Activated naive CD4-positive, alpha-beta T cell treated with anti-CD3 and anti-CD28 coated beads, Interleukin-2, amount 50 U/mL, for 16 hours (primary cell): ENCODE results near the gene MRPL16.
A peak's percentile ranks its signal among the peaks of the same experiment; 100 is the strongest.
"Not testable (repeated sequence)": the region's sequence is repeated elsewhere in the genome, so short reads cannot be mapped to it uniquely, and the experiment has no call there.

ENCODE experiments used
- DNase-seq: peaks from one replicate; pipeline ENCODE4 v3.0.0-alpha.2; 2020

MRPL16 gene

DNA sequence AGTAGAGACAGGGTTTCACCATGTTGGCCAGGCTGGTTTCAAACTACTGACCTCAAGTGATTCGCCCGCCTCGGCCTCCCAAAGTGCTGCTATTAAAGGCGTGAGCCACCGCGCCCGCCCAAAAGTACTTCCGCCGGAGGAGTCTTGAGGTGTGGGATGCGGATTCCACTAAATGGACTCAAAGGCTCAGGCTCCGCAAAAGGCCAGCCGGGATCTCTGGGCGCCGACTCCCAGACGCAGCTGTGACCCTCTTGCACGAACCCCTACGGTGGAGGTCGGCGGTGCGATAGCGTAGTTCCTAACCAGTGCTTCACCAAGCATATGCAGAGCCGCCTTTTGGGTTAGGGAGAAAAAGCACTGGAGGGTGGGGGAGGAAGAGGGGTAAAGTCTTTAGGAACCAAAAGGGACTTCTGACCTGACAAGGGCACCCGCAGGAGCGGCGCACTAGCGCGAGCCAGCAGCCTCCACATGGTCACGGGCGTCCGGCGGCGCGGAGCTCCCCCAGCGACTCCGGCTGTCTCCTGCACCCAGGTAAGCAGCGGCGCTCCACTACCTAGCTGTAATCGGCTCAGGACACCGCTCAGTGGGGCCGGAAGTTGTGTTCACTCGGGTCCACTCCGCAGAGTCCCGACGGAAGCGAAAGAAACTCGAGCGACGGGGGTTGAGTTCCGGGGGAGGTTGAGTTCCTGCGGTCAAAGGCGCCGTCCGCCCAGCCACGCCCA, at the start of gene MRPL16:
MRPL16 (minus strand) TSS at position 590 of the 722 bp plus-strand sequence; CDS start at position 470, 120 bp downstream.
- DNase-seq: peak; percentile 86

DNA sequence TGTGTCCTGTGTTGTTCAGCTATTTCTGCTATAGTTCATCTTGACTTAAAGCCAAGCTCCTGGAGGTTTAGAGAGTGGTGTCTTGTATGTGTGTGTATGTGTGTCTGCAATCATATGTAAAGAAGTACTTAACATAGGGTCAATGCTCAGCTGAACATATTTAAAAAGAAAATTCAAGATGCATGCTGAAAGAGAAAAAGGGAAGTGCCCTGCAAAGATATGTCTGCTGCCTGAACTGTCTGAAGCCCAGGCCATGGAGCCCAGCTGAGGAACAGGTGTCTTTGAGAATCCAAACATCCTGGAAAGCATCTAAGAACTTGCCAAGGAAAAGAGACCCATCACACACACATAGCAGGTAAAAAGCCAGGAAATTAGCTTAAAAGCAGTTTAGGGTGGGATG, 49.1 kb upstream of the MRPL16 start:
- no peak for DNase-seq

DNA sequence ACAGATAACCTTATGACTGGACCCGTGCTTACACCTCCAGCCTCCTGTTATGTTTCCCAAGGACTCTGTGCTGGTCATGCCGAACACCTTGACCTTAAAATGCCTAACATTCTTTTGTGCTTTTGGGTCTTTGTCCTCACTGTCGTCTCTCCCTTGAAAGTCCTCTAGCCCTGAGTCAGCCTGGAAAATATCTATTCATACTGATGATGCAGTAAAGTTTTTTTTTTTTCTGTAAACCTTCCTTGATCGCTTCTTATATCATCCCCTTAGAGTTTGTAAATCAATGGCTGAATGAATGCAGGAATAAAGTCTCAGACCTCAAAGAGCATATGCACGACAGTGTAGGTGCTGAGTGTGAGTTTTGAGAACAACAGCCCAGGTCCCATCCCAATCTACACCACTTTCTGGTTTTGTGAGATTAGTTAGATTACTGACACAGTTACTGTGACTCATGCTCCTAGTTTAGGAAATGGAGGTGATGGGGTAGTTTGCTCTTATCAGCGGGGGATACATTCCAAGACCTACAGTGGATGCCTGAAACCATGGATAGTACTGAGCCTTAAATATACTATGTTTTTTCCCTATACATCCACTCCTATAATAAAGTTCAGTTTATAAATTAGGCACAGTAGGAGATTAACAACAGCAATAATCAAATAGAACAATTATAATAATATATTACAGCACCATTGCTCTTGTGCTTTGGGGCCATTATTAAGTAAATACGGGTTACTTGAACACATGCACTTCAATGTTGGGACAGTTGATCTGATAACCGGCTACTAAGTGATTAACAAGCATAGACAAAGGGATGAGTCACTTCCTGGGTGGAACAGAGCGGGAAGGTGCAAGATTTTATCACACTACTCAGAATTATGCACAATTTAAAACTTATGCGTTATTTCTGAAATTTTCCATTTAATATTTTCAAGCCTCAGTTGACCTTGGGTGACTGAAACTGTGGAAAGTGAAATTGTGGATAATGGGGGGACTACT, 47.2 kb upstream of the MRPL16 start:
- no peak for DNase-seq

DNA sequence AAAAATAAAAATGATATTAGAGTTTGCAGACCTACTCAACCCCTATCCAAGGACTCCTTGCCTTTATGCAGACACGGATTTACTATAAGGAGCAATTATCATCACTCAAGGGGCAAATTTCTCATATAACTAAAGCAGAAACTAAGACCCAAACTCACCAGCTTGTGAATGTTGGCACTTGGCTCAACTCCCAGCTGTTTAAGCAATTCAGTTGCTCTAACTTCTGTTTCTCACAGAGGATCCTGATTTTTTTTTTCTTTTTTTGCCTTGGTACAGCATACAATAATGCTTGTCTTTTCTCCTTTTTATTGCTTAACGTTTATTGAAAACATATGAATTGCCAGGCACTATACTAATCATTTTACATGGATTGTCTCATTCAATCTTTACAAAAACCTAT, 44.3 kb upstream of the MRPL16 start:
- no peak for DNase-seq

DNA sequence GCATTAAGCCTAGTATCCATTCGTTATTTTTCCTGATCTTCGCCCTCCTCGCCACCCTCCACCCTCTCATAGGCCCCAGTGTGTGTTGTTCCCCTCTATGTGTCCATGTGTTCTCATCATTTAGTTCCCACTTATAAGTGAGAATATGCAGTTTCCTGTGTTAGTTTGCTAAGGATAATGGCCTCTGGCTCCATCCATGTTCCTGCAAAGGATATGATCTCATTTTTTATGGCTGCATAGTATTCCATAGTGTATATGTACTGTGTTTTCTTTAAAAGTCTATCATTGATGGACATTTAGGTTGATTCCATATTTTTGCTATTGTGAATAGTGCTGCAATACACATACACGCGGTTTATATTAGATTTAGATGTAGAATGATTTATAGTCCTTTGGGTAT, 40.8 kb upstream of the MRPL16 start:
- DNase-seq: not testable (repeated sequence)

DNA sequence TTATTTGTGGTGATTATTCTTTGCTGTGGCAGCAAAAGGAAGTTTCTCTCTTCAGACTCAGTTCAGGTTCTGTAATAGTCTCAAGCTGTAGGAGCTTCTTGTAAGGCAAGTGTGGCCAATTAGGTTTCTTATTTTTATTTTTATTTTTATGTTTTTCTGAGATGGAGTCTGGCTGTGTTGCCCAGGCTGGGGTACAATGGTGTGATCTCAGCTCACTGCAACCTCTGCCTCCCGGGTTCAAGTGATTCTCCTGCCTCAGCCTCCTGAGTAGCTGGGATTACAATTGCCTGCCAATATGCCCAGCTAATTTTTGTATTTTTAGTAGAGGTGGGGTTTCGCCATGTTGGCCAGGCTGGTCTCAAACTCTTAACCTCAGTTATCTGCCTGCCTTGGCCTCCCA, 39.0 kb upstream of the MRPL16 start:
- DNase-seq: not testable (repeated sequence)

DNA sequence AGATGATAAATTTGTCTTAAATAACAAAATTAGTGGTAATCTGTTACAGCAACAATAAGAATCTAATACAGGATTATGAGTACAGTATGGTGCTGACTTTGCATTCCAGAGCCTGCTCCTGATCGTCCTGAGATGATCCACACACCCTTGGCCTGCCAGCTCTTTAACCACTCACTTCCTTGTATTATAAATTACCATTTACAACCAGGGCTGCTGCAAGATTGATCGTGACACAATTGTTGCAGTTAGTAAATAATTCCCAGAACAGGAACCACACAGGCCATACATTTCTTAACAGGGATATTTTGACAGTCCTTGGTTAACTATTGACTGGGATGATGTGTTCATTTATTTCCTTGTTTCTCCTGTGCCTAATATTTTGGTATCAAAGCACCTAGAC, 38.6 kb upstream of the MRPL16 start:
- DNase-seq: no peak

DNA sequence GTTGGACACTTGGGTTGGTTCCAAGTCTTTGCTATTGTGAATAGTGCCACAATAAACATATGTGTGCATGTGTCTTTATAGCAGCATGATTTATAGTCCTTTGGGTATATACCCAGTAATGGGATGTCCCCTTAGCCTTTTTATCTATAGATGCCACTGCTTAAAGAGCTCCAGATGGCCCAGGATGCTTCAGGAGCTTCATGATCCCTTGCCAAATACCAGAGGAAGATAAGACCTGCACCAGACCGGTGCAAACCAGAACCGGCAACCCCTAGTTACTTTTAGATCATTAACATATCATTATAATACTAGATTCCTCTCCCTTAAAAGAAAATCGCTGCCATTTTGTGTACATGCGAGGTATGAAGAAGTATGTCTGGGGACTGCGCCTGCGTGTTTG, 37.9 kb upstream of the MRPL16 start:
- not testable (repeated sequence) for DNase-seq

DNA sequence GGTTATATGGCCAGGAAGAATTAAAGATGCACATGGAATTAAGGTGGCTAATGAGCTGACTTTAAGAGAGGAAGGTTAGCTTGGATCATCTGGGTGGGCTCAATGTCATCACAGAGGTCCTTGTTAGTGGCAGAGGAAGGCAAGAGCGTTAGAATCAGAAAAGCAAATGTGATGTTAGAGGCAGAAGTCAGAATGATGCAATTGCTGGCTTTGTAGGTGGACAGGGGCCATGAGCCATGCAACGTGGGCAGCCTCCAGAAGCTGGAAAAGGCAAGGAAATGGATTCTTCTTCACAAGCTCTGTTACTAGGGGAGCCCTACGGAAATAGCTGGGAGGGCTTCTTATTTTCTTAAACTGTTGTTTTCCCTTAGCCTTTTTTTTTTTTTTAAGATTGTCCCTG, 37.0 kb upstream of the MRPL16 start:
- DNase-seq: no peak

DNA sequence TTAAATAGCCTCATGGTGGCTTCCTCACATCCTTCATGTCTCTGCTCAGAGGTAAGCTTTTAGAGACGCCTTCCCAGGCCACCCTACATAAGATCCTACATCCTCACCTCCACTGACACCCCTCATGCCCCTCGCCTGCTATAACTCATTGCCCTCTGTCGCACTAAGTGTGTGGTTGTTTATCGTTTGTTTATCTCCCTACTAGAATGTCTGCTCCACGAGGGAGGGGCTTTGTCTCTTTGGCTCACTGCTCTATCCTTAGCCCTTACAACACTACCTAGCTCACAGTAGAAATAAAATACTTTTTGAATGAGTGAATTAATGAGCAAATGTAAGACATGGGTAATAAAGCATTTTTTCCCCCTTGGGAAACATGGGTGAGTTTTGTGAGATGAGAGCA, 36.0 kb upstream of the MRPL16 start:
- no peak for DNase-seq

DNA sequence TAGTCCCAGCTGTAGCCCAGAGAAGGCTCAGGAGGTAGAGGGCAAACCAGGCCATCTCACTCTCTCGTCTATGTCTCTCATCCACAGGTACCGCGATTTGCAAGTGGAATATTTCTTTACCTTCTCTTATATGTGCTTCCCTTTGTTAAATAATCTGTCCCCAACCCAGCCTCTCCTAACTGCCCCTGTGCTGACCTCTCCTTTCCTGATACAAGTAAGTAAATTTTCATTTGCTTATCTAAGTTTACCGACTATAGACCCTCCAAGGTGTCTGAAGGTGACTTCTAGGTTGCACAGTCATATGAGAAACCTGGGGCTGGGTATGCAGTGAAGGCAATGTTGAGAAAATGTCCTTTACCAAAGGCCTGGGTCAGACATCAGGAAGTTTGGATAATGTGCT, 34.8 kb upstream of the MRPL16 start, which contains the start of gene CBLIF:
CBLIF (minus strand) TSS at position 101 of the 400 bp plus-strand sequence; CDS start at position 55, 46 bp downstream.
- DNase-seq: no peak

DNA sequence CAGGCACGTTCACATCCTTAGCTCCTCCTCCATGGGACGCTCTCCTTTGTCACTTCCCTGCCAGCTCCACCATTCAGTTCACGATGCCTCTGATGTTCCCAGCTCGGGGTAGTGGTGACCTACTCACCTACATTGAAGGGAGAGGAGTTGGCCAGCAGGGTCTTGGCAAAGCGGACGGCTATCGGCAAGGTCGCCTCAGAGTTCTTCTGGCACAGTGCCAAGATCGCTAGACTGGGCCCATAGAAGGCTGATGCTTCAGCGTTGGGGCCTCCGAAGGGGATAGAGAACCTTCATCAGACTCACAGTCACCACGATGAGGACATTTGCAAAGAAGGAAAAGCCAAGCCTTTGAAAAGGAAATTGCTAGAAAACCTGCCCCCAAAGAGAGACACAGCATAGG, 31.7 kb upstream of the MRPL16 start:
- DNase-seq: no peak

DNA sequence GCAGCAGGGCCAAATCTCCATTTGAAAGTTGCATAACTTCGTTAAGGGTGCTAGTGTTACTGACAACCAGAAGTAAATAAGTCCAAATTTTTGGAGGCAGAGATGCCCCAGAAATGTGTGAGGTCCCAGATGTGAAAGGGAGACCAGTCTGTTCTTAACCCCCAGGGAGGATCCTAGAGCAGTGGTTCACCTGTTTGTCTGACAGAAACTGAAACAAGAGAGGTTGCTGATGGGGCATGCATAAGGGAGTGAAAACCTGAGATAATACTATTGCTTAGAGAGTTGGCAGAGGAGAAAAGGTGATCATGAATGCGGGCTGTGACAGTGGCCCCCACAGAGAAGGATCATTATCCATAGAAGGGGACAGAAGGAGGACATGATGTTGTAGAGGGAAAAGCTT, 30.9 kb upstream of the MRPL16 start:
- no peak for DNase-seq

DNA sequence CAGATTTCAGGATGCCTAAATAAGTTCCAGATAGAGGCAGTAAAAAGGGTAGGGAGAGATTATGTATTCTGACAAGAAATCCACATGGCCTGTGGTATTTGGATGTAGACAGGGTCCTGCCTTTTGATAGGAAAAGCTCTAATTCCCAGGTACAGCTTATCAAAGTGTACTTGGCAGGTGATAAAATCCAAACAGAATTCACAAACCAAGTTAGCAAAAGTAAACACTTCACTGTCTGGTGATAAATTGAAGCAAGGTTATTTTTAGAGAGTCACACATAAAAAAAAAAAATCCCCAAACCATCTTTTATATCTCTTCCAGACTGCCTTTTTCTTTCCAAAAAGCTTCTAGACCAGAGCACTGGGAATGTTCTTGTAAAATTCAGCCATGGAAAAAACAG, 29.0 kb upstream of the MRPL16 start:
- DNase-seq: no peak

DNA sequence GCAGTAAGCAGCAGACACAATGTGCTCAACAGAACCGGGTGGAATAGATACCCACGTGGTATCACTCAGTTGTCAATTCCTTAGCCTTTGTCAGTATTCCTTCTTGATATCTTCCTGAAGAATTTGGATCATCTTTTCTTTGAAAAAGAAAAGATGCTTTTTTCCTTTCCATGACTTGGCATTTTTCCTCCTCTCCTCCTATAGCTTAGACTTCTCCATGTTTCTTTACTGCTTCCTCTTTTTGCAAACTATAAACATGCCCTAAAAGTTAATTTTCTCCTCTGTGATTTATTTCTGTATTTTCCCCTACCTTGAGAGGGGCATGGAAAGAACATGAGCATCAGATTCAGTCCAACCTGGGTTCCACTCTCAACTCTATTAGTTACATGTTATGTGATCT, 23.0 kb upstream of the MRPL16 start:
- DNase-seq: no peak

DNA sequence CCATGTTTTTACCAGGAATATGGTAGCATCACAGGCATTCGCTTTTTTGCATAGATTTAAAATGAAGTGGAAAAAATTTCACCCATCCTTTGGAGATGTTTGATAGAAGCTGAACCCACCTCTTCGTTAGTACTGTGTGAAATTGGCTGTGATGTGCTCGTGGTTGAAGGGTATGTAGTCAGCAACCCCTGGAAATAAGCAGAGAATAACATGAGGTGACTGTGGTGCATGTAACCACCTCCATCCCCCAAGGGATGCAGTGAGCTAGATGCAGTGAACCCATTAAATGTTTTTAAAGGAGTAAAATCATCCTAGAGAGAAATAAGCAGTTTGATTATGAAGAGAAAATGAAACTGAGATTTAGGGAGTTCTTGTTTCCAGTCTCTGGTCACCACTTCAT, 18.8 kb upstream of the MRPL16 start:
- DNase-seq: no peak

DNA sequence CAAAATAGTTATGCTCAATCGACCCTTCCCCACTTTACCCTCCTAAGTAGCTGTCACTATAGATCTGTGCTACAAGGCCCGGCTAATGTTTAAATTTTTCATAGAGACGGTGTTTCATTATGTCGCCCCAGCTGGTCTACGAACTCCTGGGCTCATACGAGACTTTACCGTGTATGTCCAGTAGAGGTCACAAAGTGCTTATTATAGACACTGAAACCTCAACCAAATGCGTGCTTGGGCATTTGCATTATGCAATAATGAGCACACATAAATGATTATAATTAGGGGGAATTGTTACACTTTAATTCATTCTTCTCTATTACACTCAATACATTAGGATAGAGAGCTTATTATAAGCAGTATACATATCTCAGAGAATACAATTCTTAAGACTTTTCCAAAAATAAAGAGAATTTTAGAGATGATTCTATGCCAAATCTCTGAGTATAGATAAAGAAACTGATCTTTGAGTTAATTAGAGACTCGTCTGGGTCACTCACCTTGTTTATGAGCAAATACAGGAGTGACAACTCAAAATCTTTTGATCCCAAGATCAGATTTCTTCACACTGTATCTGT, 12.5 kb upstream of the MRPL16 start:
- no peak for DNase-seq

DNA sequence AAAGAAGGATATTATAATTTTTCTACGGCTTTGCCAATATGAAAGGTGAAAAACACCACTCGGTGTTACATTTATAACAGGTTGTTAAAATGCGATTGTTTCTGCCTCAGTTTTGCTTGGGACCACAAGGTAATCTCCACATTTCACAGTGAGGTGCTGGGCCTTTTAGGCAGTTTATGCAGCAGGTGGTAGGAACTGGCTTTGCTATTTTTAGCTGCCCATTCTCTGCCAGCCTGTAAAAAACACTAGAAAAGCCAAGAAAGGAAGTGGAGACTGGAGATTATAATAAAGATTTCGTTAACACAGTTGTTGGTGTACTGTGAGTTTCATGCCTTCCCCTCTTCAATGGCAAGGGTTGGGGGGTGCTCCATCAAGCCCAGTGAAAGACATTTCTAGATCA, 8.0 kb upstream of the MRPL16 start:
- no peak for DNase-seq

DNA sequence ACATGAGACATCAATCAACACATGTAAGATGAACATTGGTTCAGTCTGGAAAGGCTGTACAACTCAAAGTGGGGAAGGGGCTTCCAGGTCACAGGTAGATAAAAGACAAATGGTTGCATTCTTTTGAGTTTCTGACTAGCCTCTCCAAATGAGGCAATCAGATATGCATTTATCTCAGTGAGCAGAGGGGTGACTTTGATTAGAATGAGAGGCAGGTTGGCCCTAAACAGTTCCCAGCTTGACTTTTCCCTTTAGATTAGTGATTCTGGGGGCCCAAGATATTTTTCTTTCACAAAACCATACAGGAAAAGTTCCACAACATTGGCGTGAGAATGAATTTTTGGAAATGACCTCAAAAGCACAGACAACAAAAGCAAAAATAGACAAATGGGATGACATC, 5.9 kb upstream of the MRPL16 start:
- not testable (repeated sequence) for DNase-seq

DNA sequence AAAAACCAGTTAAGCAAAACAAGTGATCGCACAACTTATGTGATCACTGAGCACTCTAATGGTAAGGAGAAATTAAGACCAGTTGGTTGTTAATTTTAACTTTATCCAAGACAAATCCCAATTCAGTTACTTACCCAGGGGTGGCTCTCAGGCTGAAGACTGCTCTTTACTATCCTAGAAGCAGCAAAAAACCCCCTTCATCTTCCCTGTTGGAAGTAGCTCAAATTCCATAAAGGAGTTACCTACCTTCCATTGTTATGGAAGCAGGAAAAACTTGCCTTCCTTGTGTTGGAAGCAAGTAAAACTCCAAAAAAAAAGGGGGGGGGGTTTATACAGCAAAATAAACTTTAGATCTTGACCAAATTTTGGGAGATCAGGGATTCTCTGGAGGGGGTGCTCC, 5.2 kb upstream of the MRPL16 start:
- no peak for DNase-seq

DNA sequence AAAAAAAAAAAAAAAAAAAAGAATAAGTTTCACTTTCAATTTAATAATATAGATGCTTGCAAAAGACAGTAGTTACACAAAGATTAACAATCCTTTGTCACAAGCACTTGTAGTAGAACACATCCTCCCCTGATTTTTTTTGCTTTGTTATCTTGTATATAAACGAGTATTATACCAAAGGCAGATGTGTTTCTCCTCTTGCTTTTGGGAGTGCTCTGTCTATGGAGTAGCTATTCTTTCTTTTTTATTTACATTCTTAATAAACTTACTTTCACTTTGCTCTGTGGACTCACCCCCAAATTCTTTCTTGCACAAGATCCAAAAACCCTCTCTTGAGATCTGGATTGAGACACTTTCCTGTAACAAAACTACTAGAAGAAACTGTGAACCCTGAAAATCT, 3.4 kb upstream of the MRPL16 start:
- no peak for DNase-seq

DNA sequence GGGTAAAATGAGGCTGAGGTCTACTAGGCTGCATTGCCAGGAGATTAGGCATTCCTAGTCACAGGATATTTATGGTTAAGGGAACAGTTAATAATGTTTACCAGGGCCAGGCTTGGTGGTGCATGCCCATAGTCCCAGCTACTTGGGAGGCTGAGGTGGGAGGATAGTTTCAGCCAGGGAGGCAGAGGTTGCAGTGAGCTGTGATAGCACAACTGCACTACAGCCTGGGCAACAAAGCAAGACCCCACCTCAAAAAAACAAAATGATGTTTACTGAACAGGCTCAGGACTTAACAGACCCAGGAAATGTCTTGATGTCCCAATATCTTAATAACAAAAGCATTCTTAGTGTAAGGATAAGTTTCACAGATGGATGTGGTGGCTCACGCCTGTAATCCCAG, 2.8 kb upstream of the MRPL16 start:
- no peak for DNase-seq

DNA sequence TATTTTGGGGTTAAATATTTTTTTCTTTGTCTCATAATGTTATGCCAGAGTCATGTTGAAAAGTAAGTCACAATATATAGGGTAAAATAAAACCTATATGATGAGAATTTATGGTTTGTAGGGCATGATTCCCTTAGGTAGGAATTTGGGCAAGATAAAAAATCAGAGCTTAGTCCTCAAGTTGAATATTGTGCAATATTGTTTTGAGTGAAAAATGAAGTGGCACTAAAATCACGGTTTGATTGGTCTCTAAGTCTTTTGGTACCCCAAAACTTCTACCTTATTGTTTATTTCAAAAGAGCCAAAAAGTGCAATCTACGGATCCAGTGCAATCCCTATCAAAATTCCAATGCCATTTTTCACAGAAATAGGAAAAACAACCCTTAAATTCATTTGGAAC, 1.6 kb upstream of the MRPL16 start:
- DNase-seq: no peak

DNA sequence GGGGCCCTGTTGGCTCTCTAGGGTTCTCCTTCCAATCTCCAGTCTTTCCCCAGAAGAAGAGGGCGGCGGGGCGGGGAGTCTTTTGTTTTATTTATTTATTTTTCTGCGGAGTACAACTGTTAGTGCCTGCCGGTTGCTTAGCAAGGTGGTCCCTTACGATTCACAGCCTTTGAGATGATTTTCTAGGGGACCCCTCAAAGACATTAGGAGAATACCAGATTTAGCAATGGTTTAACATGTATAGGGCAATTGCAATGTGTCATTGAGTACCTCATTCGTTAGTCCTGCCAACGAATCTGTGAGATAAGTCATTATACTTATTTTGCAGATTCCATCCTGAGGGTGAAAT, 307 bp upstream of the MRPL16 start:
- no peak for DNase-seq
